ENCODE data around the gene KCNIP1. TPM values are rescaled to one million over a fixed set of nuclear protein-coding genes. Genes with fewer than 3 reads are reported as not detected.

KCNIP1 gene
- total and polyA plus RNA-seq, 2 of the 8 experiments (the other 6 are each of a cell fraction or from before 2014, with no cell fraction given): 0.52 to 0.83 TPM

GRCh38 chr5:170520372-170520771, 16.6 kb downstream of the KCNIP1 start:
- Histone ChIP-seq H3K23me2 (ENCODE audit: low read depth, low read length) (peaks cover 7% of the 10 kb centered on the region; the same call in 1 of the 2 replicates), H3K27me3 (replicated peaks in 1 of 4; ENCODE audit: control insufficient read depth in 3 of 4, extremely low read depth in 1 of 4, insufficient read depth in 3 of 4, low read length in 3 of 4) (peaks cover 0 to 2% (median 0%) of the 10 kb centered on the region in 4 experiments; a peak in 1 of 7 replicates), H3K56ac (replicated peaks; ENCODE audit: insufficient read length, low read depth, low read length) (no peak overlapping the region), H4K8ac (ENCODE audit: extremely low read depth, insufficient read depth, low read length) (no peak overlapping the region), H3K79me1 (ENCODE audit: low read depth, low read length) (no peaks in the 10 kb centered on the region), H3K4me2 (ENCODE audit: insufficient read depth in 1 of 2, low read depth in 2 of 2, low read length in 2 of 2) (no peak overlapping the region), H3K23ac (ENCODE audit: insufficient read length) (no peak overlapping the region), H2BK12ac (ENCODE audit: low read depth, low read length) (no peak overlapping the region), H3K36me3 (ENCODE audit: control insufficient read depth in 2 of 4, insufficient read depth in 4 of 4, low read length in 3 of 4) (no peaks in the 10 kb centered on the region), H2BK20ac (ENCODE audit: low read length) (no peak overlapping the region), H2AFZ (ENCODE audit: low read length) (no peak overlapping the region), H3K4ac (replicated peaks; ENCODE audit: insufficient read length, low read depth, low read length) (no peak overlapping the region), H3K4me3 (ENCODE audit: extremely low read depth in 1 of 4, insufficient read depth in 2 of 4, low read depth in 3 of 4, low read length in 4 of 4) (no peak overlapping the region), H4K91ac (replicated peaks; ENCODE audit: insufficient read length, low read length) (no peak overlapping the region), H4K20me1 (replicated peaks in 1 of 2; ENCODE audit: control insufficient read depth in 1 of 2, insufficient read depth in 2 of 2, low read length in 2 of 2) (peaks cover 0 to 5% of the 10 kb centered on the region in 2 experiments), H3K18ac (ENCODE audit: extremely low read depth, low read length) (no peak overlapping the region), H3K9me3 (ENCODE audit: insufficient read depth in 2 of 2, low read depth in 1 of 2, low read length in 1 of 2) (no peaks in the 10 kb centered on the region), H2AK5ac (ENCODE audit: low read depth, low read length) (no peak overlapping the region), H3K79me2 (ENCODE audit: control insufficient read depth in 1 of 2, insufficient read depth in 2 of 2, low read length in 2 of 2) (no peaks in the 10 kb centered on the region), H2BK5ac (ENCODE audit: low read depth, low read length) (no peak overlapping the region), H3K14ac (ENCODE audit: insufficient read length) (no peak overlapping the region), H3K9ac (replicated peaks in 1 of 4; ENCODE audit: extremely low read depth in 1 of 4, low read depth in 3 of 4, low read length in 3 of 4) (no peak overlapping the region), H4K5ac (ENCODE audit: insufficient read length, low read depth, low read length) (no peak overlapping the region), H3K27ac (ENCODE audit: low read depth, low read length) (no peak overlapping the region), H2BK120ac (replicated peaks; ENCODE audit: low read depth, low read length) (no peak overlapping the region), H2BK15ac (ENCODE audit: low read length) (no peak overlapping the region), H3K4me1 (replicated peaks in 1 of 4; ENCODE audit: control insufficient read depth in 3 of 4, insufficient read depth in 4 of 4, low read length in 3 of 4) (peaks cover 2 to 9% (median 5%) of the 10 kb centered on the region in 4 experiments; a peak in 5 of 7 replicates)
- FAIRE-seq (no peak), DNase-seq (ENCODE audit: low read depth in 1 of 2, low spot score in 2 of 2) (no peak)
- 88% methylated on average over 6 of the region's 6 CpGs; no CpG with 5 or more reads in 1 of the 2 experiments for WGBS, 2 experiments (ENCODE audit: extremely low coverage in 1 of 2, insufficient coverage in 1 of 2, insufficient read length in 1 of 2, insufficient replicate concordance in 2 of 2, low coverage in 1 of 2, low lambda C conversion rate in 2 of 2, missing lambda C conversion rate in 1 of 2)
- ChIA-PET POLR2A (ENCODE audit: partially characterized antibody) (no interaction called here), CTCF (ENCODE audit: partially characterized antibody) (interaction anchor here (0.7 to 4.5 kb wide), 5 partner anchors 11 to 83 kb away, joined by 3 to 26 read pairs (median 3); no protein-coding TSS in a partner anchor)
- TF ChIP-seq RXRA (IDR thresholded peaks at IDR 0.05; ENCODE audit: insufficient read depth, low read depth, low read length) (no peak), CBX8 (IDR thresholded peaks at IDR 0.05; ENCODE audit: borderline replicate concordance, low read depth, low read length) (no peak), KDM4A (IDR thresholded peaks at IDR 0.05; ENCODE audit: low read depth, low read length, severe bottlenecking) (no peak), SUZ12 (IDR thresholded peaks at IDR 0.05; ENCODE audit: low read length) (no peak), SIRT6 (IDR thresholded peaks at IDR 0.05; ENCODE audit: low read length) (no peak), ZNF274 (IDR thresholded peaks at IDR 0.05; ENCODE audit: borderline replicate concordance, extremely low read depth, low read length) (no peak), SRF (IDR thresholded peaks at IDR 0.05; ENCODE audit: low read depth, low read length) (no peak), EGR1 (IDR thresholded peaks at IDR 0.05; ENCODE audit: borderline replicate concordance, low read depth, low read length) (no peak)

Measured in H1 (cell line).